ENCODE data around the gene WBP2. TPM values are rescaled to one million over a fixed set of nuclear protein-coding genes. Genes with fewer than 3 reads are reported as not detected.
A peak's percentile ranks its signal among the peaks of the same experiment; 100 is the strongest.

WBP2 gene
- total RNA-seq, 2 donors from 2014 or later = 106 to 122 TPM

DNA sequence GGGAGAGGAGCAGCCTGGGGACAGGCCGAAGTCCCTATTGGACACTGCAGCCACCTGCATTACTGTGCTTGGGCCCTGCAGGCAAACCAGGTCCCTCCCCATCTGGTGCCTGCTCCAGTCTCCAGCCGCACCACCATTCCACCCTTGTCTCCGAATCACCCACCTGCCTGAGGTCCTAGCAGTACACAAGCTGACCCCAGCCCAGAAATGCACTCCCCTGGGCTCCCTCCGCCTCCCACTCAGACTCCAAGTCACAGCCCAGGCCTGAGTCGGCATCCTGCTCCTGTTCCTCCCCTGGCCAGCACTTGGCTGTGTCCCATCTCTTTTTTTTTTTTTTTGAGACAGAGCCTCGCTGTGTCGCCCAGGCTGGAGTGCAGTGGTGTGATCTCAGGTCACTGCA lies 17.2 kb downstream of the WBP2 start:
- ATAC-seq = no peak
- intact Hi-C loops (cut with DNase I) = no loop called here
- DNase-seq = peak; percentile 26

DNA sequence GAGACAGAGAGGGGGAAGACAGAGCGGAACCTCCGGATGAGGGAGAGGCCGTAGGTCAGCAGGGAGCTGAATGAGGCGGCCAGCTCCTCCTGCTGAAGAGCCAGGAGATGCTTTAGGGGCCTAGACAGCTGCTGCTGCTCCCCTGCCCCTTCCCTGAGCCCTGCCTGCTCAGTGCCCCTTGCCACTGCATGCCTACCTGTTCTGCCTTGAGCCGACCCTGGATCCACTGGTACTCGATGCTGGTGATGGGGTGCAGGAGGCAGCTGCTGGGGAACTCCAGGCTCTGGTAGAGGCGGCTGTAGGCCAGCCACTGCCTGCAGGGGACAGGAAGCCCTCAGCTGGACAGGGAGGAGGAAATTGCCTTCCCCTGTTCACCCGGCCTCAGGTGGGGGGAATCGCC lies 18.5 kb downstream of the WBP2 start:
- ATAC-seq (no peak), DNase-seq (no peak)
- intact Hi-C loops (cut with DNase I) = no loop called here

DNA sequence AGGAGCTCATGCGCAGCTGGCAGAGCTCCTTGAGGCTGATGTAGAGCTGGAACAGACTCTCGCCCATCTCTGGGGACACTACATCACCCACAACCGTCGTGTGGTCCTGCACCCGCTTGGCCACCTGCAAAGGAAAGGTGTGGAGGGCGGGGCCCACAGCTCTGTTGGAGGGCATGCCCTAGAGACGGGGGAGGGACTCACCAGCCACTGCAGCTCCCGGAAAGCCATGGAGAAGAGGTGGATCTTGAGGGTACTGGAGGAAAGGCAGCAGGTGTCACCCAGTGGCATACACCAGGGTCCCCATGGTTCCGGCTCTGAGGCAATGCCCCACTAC lies 19.5 kb downstream of the WBP2 start:
- ATAC-seq (no peak), DNase-seq (no peak)
- intact Hi-C loops (cut with DNase I) = no loop called here

DNA sequence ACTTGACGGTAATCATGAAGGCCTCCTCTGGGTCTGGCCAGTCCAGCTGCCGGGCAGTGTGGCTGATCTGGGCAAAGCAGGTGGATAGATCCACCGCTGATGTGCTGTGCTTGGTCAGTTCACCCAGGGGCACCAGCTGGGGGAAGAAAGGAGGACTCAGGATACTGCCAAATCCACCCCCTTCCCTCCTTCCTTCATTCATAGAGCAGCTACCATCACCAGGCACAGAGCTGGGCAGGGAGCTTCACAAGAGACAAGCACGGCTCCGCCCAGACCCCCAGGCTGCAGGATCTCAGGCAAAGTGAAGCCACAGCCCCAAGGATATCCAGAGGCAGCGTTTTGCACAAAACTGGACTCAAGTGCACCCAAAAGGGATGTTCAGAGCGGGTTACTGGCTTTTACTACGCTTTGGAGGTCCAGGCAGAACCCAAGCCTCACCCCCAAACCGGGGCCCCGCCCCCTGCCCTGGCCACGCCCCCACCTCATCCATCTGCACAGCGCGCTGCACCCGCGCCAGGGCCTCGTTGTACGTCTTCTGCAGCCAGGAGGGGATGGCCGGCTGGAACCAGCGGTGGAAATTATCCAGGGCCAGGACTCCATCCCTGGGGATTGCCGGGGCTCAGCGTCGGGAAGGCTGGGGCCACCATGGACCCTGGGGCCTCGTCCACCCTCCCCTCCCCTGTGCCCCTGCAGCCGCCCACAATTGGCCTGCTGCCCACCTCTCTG lies 20.0 kb downstream of the WBP2 start:
- intact Hi-C loops (cut with DNase I) = no loop called here
- ATAC-seq (no peak), DNase-seq (peak; percentile 24)

DNA sequence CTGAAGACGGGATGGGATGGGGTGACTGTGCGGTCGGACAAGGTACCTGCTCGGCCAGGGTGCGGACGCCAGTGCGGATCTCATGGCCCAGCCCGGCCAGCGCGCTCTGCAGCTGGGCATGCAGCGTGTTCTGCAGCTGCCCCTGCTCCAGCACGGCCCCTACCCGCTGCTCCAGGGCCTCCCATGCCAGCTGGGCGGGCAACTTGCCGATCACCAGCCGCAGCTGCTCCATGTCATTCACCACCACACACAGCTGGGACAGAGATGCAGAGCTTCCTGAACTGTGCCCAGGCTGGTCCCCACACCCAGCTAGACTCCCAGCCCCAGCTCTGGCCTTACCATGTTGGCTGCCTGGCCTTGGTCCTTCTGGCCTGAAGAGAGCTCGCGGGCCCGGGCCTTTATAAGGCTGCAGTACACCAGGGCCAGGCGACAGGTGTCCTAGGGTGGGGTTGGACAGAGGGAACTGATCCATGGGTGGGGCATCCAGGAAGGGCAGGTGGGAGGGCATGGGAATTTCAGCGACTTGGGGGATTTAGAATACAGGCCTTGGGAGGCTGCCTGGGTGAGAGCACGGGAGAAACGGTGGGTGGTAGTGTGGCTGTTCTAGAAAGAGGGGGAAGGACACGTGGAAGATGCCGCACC lies 20.7 kb downstream of the WBP2 start:
- DNase-seq (peak; percentile 20), ATAC-seq (no peak)
- intact Hi-C loops (cut with DNase I) = no loop called here

DNA sequence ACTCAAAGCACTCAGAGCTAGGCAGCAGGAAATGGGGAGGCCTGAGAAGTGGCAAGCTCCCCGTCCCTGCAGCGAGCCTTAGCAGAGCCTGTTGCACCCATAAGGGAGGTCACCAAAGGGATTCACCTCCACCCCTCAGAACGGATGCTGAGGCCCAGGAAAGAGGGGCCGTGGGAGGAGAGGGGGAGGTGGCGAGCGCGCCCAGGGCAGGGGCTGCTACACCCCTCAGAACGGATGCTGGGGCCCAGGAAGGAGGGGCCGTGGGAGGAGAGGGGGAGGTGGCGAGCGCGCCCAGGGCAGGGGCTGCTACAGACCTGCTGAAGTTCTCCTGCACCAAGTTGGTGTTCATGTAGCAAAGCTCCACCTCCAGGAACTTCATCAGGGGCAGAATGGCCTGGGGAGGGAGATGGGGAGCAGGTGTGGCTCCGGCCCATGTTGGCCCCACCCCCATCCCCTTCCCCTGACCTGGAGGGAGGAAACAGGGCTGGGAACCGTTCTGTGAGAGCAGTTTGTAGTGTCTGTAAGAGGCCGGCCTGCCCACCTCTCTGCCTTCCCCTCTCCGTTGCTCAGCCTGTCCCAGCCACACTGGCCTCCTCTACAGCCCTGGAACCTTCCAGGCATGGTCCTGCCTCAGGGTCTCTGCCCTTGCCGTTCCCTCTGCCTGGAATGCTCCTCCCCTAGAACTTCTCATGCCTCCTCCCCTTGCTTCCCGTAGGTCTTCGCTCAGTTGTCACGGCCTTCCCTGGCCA lies 22.3 kb downstream of the WBP2 start:
- intact Hi-C loops (cut with DNase I) = no loop called here
- ATAC-seq = peak; percentile 35 to 52

DNA sequence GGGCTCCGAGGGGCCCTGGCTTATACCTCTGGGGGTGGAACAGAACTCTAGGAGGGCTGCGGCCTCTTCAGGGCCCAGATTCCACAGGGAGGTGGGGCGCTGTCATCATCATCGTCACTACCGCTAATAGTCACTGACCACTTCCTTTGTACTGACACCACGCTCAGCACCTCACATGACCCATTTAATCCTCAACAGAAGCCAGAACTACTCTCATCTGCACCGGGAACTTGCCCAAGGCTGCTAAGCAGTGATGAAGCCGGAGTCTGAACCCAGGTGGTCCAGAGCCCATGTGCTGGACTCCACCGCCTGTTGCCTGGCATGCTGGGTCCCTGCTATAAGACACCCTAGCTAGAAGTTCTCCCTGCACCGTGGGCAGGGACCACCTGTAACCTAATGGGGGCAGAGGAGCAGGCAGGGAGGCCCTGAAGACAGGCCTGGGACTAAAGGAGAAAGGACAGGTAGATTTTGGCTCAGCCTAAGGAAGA lies 22.9 kb downstream of the WBP2 start:
- intact Hi-C loops (cut with DNase I) = no loop called here
- peak; percentile 48 for DNase-seq
- ATAC-seq = peak; percentile 41 to 53

More for the DNA sequence above, 22.3 kb downstream of the WBP2 start:
- peak; percentile 36 for DNase-seq

DNA sequence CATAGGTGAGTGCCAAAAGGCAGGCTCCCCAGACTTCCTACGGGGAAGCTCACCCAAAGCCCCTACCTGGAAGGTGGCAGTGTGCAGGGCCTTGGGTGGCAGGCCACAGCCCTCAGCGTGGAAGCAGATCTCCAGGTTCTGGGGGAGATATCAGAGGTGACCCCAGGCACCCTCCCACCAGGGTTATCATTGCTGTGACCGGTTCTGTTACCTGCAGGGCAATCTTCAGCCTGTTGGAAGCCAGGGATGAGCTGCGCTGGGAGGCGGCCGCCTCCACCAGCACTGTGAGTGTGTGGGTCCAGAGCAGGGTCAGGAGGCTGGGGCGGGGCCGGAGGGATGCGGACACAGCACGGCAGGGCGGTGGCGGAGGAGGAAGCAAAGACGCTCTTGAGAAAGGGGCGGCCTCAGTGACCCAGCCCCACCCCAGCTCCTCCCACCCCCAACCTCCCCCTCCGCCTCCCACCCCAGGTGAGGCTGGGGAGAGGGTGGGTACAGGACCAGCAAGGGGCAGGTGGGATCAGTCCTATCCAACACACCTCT lies 24.0 kb downstream of the WBP2 start:
- intact Hi-C loops (cut with DNase I) = no loop called here
- DNase-seq = no peak
- ATAC-seq = no peak

DNA sequence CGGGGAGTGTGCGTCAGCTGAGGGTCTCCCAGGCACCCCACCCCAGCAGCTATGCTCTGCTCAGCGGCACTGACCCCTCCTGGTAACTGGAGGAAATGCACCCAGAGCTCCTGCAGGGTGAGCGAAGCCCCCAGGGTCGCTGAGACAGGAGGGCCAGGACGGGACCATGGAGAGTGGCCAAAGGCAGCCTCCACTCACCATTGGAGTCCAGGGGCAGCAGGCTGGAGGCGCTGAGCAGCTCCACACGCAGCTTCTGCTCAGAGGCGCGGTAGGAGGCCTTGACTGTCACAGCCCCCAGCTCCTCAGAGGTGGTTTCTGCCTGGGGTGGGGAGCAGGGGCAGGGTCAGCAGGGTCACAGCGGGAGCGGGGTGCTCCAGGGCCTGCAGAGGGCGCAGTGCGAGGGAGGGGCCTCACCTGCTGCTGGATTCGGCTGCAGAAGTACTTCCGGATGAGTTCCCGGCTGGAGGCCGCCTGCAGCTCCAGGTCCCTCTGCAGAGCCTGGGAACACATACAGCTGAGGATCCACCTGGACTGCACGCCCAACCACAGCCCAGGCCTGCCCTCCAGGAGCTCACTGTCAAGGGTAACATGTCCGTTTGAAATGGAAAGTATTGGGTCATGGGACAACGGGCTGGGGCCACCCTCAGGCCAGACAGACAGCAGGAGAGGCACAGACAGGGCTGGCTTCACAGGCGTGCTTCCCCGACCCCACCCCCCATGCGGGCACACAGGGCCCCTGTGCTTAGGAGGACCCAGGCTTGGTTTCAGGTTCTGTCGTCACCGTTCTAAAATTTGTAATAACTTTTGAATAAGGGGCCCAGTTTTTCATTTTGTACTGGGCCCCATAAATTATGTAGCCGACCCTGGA lies 24.7 kb downstream of the WBP2 start:
- DNase-seq (peak; percentile 39), ATAC-seq (no peak)
- intact Hi-C loops (cut with DNase I) = no loop called here

DNA sequence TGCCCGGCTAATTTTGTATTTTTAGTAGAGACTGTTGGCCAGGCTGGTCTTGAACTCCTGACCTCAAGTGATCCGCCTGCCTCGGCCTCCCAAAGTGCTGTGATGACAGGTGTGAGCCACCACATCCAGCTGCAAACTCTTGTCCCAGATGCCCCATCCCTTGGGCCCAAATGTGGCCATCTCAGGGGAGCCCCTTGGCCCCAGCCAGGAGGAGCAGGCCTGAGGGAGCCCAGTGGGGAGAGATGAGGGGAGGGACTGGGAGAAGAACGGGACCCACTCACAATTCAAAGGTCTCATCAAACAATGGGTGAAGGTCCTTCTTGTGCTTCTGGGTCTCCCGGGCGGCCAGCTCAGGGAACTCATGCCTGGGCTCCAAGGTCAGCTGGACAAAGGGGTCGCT lies 25.4 kb downstream of the WBP2 start:
- DNase-seq (no peak), ATAC-seq (no peak)
- intact Hi-C loops (cut with DNase I) = no loop called here

DNA sequence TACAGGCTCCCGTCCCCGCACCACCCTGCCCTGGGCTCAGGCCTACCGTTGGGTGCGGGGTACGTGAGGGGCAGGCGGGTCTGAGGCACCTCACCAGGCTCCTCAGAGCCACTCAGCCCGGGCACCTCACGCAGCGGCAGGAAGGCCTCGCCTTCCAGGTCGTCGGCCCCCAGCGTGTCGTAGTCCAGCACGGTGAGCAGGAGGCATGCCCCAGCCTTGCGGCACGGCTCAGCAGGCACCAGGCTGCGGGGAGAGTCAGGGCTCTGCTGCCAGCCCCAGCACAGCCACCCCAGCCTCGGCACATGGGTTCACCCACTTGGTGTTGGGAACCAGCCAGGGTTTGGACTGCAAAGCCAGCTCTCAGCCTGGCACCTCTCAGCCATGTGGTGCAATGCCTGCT lies 26.4 kb downstream of the WBP2 start:
- DNase-seq (peak; percentile 23), ATAC-seq (no peak)
- intact Hi-C loops (cut with DNase I) = no loop called here

DNA sequence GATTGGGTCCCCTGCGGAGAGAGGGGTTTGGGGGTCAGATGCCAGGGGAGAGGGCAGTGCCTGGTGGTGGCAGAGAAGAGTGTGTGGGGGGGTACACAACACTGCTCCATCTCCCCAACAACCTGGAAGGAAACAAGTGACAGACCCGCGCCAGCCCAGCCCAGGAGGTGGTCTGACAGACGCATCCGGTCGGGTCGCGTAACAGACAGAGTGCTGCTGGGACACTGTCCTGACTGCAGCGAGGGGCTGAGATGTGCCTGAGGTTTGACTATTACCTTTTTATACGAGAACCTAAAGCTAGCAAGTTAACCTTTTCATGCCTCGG lies 27.1 kb downstream of the WBP2 start:
- intact Hi-C loops (cut with DNase I) = no loop called here
- DNase-seq = no peak
- ATAC-seq = no peak

DNA sequence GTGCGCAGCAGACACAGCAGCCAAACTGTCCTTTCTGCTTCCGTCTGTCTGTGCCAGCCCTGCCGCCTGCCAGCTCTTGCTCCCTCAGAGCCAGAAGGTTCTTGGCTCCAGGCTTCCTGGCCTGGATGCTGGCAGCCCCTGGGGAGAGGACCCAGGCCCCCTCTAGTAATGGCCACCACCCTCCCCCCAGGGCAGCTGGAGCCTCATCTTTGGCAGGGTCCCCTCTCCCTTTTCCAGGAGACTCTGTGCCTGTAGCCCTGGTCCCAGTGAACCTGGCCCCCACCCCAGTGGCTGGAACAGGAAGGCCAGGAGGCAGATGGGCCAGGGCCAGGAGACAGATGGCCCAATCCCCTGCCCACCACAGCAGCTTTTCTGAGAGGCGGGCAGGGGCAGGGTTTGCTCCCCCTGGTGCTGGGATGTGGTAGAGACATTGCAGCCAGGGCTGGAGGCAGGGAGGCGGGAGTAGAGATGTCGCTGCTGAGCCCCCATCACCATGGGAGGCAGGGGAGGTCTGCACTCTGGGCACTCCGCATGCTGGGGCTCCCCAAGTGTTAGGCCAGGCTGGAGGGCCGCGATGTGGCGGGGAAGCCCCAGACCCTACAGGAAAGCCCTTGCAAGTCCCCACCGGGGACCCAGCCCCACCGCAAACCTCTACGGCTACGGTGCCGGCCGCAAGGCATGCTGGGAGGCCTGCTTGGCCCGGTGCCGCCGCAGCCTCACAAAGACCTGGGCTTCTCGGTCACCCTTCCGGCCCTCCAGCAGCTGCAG lies 27.6 kb downstream of the WBP2 start:
- intact Hi-C loops (cut with DNase I) = loop anchor here in 1 of 2 donors (2.0 kb wide), 1 partner anchor 39 kb away; no protein-coding TSS in a partner anchor
- peak; percentile 68 for ATAC-seq

DNA sequence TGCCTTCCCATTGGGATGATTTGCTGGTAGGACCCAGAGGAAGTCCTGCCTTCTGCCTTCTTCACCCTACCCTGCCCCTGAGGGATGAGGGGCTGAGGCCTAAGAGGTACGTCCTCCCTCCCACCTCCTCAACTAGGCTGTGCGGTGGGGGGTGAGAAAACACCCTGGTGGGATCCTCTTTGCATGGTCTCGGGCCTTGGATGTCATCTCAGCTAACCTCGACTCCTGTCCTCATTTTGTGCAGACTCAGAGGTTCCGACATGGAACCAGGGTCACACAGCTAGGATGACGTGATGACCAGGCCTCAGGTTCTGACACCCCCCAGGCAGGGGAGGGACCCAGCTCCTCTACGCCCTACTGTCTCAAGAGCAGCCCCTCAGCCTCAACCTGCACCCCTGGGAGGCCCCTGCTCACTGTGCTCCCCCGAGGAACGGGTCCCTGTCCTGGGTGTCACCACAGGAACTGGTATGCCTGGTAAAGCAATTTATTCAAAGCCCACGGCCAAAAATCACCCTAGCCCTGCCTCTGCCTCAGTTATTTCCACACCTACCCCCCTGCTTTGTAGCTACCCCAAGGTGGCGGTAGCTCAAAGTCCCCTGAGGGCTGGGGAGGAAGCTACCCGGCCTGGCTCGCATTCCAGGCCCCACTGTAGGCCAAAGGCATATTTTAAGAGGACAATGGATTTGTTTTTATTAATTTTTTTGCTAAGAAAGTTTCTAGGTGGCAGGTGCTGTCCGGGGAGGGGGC lies 28.4 kb downstream of the WBP2 start:
- peak in 1 of 2 donors; percentile 2 for ATAC-seq
- DNase-seq = peak; percentile 33
- intact Hi-C loops (cut with DNase I) = loop anchor here in 1 of 2 donors (2.0 kb wide), 1 partner anchor 38 kb away; no protein-coding TSS in a partner anchor

More for the DNA sequence above, 27.6 kb downstream of the WBP2 start:
- peak; percentile 79 for DNase-seq

DNA sequence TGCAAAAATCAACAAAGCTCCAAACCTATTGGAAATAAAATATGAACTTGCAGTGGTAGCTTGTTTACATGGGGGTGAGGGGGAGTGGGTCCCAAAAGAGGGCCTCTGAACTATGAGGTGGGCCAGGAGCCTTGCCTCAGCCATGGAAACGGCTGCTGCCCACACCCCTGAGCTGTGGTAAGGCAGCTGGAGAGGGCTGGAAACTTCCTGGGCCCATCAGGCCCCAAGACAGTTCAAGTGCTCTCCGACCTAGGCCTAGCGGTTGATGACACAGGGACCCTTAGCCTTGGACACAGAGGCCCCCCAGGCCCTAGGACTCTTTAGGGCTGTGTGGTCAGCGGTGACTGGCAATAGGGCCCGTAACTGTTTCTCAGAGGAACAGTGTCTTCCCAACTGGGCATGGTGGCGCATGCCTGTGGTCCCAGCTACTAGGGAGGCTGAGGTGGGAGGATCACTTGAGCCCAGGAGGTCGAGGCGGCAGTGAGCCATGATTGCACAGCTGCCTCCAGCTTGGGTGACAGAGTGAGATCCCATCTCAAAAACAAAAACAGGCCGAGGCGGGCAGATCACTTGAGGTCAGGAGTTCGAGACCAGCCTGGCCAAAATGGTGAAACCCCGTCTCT lies 29.3 kb downstream of the WBP2 start:
- no peak for DNase-seq
- intact Hi-C loops (cut with DNase I) = loop anchor here in 1 of 2 donors (2.0 kb wide), 1 partner anchor 37 kb away; no protein-coding TSS in a partner anchor
- ATAC-seq = no peak

DNA sequence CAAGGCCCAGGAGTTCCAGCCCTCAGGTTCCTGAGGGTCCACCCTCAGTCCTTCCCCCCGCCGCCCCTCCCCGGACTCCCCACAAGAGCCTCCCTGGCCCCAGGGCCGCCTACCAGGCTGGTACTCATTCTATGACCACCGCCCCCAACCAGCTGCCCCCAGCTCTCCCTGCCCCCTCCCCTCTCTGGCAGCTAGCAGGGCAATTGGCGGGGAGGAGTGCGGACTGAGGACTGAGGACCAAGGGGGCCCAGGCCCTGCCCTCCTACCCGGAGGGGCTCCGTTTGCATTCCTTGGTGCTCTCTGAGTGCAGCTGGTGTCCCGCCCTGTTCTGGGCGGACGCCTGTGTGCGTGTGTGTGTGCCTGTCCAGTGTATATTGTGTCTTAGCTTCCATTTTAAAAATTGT lies 30.0 kb downstream of the WBP2 start:
- no peak for ATAC-seq
- DNase-seq = no peak
- intact Hi-C loops (cut with DNase I) = no loop called here

DNA sequence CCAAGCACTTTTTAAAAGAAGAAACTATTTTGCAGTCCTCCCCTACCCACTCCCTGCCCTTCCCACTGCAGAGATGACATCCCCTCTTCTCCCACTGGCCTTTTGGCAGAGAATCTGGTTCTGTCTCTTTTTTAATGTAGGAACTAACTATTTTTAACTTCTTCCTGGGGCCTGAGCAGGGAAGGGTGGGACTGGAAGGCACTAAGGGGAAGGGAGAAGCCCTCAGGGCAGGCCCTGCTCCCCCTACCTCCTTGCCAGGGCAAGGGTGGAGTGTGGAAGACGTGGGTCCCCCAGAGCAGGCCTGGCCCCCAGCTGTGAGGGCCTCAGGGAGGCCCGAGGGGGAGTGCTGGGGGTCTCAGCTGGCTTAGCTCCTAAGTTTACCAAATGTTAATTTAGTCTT lies 30.5 kb downstream of the WBP2 start:
- no peak for DNase-seq
- intact Hi-C loops (cut with DNase I) = no loop called here
- no peak for ATAC-seq
